ENCODE measurements around the gene ARL8B.

DNA sequence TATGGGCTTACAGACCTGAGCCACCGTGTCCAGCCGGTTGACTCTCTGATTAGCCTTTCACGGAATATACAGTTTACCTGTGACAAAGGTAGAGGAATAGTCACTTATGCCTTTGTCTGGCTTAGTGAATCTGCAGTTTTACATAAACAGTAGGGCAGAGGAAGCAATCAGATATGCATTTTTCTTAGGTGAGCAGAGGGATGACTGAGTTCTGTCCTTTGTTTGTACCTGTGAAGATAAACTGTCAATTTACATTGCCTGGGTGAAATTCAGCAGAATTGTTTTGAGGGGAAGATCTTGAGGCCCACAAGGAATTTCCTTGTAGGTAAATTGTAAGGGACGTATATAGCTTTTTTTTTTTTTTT is 76.2 kb downstream of the ARL8B start:
- TF ChIP-seq YY1 (IDR thresholded peaks at IDR 0.05) (no peak), TAF1 (conservative IDR thresholded peaks at IDR 0.05) (no peak), EGR1 (IDR thresholded peaks at IDR 0.05; ENCODE audit: low read depth in 2 of 2) (no peak), RAD21 (IDR thresholded peaks at IDR 0.05) (no peak), NR2F2 (IDR thresholded peaks at IDR 0.05) (no peak), HNF4A (conservative IDR thresholded peaks at IDR 0.05) (no peak)
- TF ChIP-seq, protein P1, sequence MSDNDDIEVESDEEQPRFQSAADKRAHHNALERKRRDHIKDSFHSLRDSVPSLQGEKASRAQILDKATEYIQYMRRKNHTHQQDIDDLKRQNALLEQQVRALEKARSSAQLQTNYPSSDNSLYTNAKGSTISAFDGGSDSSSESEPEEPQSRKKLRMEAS (IDR thresholded peaks at IDR 0.05), result no peak
- TF ChIP-seq, protein P2, sequence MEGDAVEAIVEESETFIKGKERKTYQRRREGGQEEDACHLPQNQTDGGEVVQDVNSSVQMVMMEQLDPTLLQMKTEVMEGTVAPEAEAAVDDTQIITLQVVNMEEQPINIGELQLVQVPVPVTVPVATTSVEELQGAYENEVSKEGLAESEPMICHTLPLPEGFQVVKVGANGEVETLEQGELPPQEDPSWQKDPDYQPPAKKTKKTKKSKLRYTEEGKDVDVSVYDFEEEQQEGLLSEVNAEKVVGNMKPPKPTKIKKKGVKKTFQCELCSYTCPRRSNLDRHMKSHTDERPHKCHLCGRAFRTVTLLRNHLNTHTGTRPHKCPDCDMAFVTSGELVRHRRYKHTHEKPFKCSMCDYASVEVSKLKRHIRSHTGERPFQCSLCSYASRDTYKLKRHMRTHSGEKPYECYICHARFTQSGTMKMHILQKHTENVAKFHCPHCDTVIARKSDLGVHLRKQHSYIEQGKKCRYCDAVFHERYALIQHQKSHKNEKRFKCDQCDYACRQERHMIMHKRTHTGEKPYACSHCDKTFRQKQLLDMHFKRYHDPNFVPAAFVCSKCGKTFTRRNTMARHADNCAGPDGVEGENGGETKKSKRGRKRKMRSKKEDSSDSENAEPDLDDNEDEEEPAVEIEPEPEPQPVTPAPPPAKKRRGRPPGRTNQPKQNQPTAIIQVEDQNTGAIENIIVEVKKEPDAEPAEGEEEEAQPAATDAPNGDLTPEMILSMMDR (IDR thresholded peaks at IDR 0.05; ENCODE audit: low read depth, low read length, missing input control), result no peak
- TF ChIP-seq, protein P3, sequence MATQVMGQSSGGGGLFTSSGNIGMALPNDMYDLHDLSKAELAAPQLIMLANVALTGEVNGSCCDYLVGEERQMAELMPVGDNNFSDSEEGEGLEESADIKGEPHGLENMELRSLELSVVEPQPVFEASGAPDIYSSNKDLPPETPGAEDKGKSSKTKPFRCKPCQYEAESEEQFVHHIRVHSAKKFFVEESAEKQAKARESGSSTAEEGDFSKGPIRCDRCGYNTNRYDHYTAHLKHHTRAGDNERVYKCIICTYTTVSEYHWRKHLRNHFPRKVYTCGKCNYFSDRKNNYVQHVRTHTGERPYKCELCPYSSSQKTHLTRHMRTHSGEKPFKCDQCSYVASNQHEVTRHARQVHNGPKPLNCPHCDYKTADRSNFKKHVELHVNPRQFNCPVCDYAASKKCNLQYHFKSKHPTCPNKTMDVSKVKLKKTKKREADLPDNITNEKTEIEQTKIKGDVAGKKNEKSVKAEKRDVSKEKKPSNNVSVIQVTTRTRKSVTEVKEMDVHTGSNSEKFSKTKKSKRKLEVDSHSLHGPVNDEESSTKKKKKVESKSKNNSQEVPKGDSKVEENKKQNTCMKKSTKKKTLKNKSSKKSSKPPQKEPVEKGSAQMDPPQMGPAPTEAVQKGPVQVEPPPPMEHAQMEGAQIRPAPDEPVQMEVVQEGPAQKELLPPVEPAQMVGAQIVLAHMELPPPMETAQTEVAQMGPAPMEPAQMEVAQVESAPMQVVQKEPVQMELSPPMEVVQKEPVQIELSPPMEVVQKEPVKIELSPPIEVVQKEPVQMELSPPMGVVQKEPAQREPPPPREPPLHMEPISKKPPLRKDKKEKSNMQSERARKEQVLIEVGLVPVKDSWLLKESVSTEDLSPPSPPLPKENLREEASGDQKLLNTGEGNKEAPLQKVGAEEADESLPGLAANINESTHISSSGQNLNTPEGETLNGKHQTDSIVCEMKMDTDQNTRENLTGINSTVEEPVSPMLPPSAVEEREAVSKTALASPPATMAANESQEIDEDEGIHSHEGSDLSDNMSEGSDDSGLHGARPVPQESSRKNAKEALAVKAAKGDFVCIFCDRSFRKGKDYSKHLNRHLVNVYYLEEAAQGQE (IDR thresholded peaks at IDR 0.05), result no peak
- TF ChIP-seq, protein P4, sequence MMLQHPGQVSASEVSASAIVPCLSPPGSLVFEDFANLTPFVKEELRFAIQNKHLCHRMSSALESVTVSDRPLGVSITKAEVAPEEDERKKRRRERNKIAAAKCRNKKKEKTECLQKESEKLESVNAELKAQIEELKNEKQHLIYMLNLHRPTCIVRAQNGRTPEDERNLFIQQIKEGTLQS (IDR thresholded peaks at IDR 0.05), result no peak

Data from liver (tissue), 3 donors.